ENCODE measurements around the gene VTA1. TPM values are rescaled to one million over a fixed set of nuclear protein-coding genes. Genes with fewer than 3 reads are reported as not detected.
"Not testable (repeated sequence)": the region's sequence is repeated elsewhere in the genome, so short reads cannot be mapped to it uniquely, and the experiment has no call there.

VTA1 gene, protein sequence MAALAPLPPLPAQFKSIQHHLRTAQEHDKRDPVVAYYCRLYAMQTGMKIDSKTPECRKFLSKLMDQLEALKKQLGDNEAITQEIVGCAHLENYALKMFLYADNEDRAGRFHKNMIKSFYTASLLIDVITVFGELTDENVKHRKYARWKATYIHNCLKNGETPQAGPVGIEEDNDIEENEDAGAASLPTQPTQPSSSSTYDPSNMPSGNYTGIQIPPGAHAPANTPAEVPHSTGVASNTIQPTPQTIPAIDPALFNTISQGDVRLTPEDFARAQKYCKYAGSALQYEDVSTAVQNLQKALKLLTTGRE
- 33.3 TPM for total RNA-seq

DNA sequence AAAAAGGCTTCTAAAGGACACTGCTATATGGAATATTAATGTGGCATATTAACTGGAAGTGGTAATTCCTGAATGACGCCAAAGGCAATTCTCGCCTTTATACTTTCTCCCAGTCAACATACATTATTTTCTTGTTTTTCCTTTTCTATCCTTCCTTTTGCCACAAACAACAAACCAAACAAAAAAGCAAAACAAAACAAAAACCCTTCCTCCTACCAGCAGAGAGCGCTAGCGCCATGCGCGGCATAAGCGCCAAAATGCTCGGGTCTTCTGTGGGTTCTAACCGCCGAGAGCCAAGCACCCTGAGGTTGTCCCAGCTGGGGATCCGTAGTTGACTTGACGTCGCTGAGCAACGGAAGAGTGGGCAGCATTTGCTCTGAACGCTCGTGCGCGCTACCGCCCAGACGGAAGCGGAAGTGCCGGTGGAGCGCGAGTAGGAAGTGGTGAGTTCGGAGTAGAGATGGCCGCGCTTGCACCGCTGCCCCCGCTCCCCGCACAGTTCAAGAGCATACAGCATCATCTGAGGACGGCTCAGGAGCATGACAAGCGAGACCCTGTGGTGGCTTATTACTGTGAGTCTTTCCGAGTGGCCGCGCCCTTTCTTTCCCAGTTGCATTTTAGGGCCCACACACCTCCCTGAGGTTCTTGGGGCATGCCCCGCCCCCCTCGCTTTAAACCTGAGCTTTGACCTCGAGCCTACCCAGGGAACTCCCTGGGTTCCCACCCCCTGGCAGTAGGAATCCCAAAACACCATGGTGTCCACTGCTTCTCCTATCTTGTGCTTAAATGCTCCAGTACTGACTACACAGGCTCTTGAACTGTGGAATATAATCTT, at the start of gene VTA1, which contains the start of gene NMBR:
TSS of gene VTA1 (plus strand) at position 436 of the 835 bp plus-strand sequence. CDS start at position 461, 25 bp downstream.
TSS of gene NMBR (minus strand) at position 295 of the 835 bp plus-strand sequence. CDS start 58,464 bp downstream, outside the sequence.
- peak; percentile 99 for DNase-seq (ENCODE audit: low spot score)

GRCh38 chr6:142104820-142105219, 42.2 kb upstream of the VTA1 start:
- not testable (repeated sequence) for DNase-seq (ENCODE audit: low spot score)

DNA sequence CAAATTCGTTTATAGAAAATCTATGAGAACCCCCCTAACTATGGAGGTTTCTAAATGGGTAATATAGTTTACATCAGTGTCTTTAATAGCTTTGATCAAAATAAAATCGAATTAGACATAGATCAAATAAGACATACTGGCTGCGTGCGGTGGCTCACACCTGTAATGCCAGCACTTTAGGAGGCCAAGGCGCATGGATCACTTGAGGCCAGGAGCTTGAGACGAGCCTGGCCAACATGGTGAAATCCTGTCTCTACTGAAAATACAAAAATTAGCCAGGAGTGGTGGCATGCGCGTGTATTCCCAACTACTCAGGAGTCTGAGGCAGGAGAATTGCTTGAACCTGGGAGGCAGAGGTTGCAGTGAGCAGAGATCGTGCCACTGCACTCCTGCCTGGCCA, 36.2 kb upstream of the VTA1 start:
- not testable (repeated sequence) for DNase-seq (ENCODE audit: low spot score)

- DNase-seq (ENCODE audit: low spot score): peak; percentile 73
These were observed 34.5 kb upstream of the VTA1 start for GRCh38 chr6:142112451-142113061.

GRCh38 chr6:142117366-142117765, 29.7 kb upstream of the VTA1 start:
- no peak for DNase-seq (ENCODE audit: low spot score)

DNA sequence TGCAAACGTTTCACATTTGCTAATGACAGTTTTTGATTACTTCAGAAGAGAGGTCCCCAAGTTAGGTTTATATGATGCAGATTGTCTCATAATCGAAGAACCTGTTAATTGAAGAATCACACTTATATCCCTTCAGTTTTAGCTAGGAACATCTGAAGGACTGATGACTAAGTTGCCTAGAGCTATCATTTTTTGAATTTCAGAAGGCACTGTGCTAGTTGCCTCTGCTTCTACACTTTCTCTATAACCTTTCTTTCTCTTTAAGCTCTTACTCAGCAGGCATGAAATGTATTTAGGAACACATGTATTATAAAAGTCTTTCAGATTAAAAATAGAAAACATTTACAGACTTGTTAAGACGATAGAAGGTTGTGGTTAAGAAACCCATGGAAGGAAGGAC, 28.7 kb upstream of the VTA1 start:
- no peak for DNase-seq (ENCODE audit: low spot score)

DNA sequence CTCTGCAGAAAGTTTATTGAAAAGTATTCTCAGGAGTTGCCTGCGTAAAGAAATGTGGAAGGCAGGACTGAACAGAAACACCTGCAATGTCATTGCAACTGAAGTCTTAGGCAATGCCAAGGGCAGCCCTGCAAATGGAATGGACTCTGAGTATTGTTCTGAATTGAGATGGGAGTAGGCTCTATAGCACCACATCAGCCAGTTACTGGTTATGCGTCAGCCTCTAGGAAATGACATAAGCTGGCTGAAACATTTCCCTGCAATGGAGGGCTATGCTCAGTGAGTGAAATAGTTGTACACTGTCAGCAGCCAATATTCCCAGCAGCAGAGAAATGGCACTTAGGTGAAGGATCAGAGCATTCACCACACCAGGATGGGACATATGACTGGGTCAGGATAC, 28.1 kb upstream of the VTA1 start:
- DNase-seq (ENCODE audit: low spot score): no peak

DNA sequence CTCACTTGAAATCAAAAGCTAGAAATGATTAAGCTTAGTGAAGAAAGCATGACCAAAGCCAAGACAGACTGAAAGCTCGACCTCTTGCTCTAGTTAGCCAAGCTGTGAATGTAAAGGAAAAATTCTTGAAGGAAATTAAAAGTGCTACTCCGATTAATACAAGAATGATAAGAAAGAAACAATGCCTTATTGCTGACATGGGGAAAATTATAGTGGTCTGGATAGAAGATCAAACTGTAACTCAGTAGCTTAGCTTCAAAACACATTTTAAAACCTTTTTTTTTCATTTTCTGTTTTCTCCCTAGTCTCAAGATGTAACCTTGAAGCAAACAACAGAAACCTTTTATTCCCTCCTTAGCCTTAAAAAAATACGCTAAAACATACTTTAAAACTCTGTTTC, 25.7 kb upstream of the VTA1 start:
- DNase-seq (ENCODE audit: low spot score): no peak

DNA sequence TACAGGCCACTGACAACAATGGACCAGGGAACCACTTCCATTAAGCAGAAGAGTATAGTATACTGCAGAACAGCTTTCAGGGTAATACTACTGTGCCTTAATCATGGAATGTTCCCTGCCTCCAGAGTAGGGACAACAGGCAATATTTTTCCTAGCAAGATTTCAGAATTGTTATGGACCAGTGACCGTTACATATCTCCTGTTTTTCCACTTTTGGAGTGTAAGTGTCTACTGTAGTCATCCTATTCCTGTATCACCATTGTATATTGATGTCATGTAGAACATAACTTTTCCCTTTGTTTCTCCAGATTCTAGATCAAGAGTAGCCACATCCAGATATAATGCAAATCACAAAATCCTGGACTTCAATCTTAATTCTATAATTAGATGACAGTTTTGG, 16.2 kb upstream of the VTA1 start:
- DNase-seq (ENCODE audit: low spot score): no peak

DNA sequence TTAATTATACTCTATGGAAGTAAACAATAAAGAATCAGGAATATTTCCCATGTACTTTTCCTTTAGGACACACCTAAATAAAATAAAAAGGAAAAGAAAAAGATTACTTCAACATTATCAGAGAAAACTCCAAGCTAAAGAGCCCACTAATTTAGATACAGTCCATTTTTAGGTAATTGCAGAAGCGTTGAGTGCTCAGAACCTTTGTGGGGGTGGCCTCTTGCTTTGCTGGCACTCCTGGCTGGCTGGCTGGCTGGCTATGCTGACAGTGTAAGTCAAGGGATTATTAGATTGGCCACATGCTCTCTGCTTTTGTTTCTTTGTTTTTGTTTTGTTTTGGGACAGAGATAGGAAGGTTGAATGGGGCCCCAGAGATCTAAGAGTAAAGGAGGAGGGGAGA, 14.4 kb upstream of the VTA1 start, which contains the start of gene GJE1:
TSS of gene GJE1 (plus strand) at position 301 of the 400 bp plus-strand sequence. CDS start 234 bp downstream, outside the sequence.
- no peak for DNase-seq (ENCODE audit: low spot score)

- no peak for DNase-seq (ENCODE audit: low spot score)
These were observed 8.2 kb upstream of the VTA1 start for GRCh38 chr6:142138876-142139275.

GRCh38 chr6:142141531-142141930, 5.5 kb upstream of the VTA1 start:
- DNase-seq (ENCODE audit: low spot score): not testable (repeated sequence)

DNA sequence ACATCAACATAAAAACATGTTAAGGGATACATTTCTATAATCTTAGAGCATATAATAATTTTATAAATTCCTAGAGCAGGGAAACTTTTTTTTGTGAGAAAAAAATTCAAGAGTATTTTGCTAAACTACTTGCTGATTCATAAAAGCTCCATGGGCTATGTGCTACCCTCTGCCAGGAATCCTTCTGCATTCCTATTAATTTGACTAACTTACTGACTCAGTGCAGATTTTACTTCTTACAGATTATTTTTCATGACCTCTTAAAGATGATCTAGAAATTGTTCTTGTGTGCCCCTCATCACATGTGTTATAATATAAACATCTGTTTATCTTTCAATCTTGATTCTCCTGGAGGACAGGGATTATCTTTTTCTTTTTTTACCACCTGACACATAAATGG, 5.7 kb downstream of the VTA1 start:
- DNase-seq (ENCODE audit: low spot score): no peak

GRCh38 chr6:142153196-142153595, 6.1 kb downstream of the VTA1 start:
- no peak for DNase-seq (ENCODE audit: low spot score)

- DNase-seq (ENCODE audit: low spot score): no peak
These were observed 7.3 kb downstream of the VTA1 start for GRCh38 chr6:142154336-142154735.

DNA sequence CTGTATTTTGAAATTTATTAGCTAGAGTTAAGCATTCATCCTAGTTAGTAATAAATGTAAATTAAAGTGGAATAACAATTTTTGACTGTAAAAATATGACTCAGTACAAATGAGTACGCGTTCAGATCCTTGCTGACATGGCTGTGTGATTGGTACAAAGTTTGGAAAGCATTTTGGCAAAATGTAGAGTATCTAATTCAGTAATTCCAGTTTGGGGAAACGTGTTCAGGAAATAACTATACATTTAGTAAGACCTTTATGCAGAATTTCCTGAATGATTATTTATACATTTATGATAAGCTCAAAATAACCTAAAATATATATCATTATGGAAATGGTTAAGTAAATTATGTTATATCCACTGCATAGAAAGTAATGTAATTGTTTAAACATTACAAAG, 8.0 kb downstream of the VTA1 start:
- DNase-seq (ENCODE audit: low spot score): no peak

- no peak for DNase-seq (ENCODE audit: low spot score)
These were observed 9.1 kb downstream of the VTA1 start for GRCh38 chr6:142155895-142156757.

GRCh38 chr6:142156758-142157068, 9.7 kb downstream of the VTA1 start:
- DNase-seq (ENCODE audit: low spot score): not testable (repeated sequence)

GRCh38 chr6:142162780-142163179, 15.7 kb downstream of the VTA1 start:
- DNase-seq (ENCODE audit: low spot score): no peak

DNA sequence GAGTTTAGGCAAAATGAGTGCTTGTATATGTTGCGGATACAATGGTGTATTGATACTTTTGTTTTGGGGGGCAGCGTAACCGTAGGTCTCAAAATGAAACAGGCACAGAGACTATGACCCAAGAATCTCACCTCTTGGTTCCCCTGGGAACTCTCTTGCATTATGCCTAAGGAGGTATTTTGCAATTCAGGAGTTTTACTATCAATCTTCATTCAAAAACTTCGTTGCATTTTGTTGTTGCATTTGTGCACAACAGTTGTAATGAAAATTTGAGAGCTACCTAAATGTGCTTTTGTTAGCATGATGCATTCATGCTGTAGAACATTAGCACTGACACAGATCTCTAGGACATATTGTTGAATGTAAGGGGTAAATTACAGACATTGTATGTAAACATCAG, 18.2 kb downstream of the VTA1 start:
- no peak for DNase-seq (ENCODE audit: low spot score)

DNA sequence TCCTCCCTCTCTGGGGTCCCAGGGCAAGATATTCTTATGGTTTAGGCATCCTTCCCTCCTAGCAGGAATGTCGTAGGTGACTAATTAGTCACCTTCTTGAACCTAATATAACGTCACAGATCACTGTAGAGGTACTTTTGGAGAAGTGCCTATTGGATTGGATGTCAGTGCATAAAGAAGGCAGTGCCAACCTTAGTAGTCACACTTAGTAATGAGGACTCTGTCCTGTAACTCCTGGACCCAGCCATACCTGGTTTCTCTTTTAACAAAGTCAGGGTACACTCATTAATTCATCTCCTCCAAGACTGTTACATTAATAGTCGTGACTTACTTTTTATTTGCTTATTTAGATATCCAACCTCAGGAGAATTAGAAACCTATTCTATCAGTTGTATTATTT, 20.0 kb downstream of the VTA1 start:
- no peak for DNase-seq (ENCODE audit: low spot score)

- no peak for DNase-seq (ENCODE audit: low spot score)
These were observed 20.4 kb downstream of the VTA1 start for GRCh38 chr6:142167486-142167885.

Measured in mucosa of gallbladder (tissue), 1 donor.